GM12872 (cell line): Measurements from ENCODE around the gene SCN5A.

Source experiments
- TF ChIP-seq, protein P1 (sequence below): IDR thresholded peaks from 3 replicates; pipeline ENCODE4 v1.5.1; 2011; ENCODE audit warnings: low read depth, mild to moderate bottlenecking, low read length, moderate library complexity; ENCODE audit not compliant: insufficient read depth

SCN5A gene

GRCh38 chr3:38653685-38654537, 4.4 kb upstream of the SCN5A start:
- TF ChIP-seq, protein P1, sequence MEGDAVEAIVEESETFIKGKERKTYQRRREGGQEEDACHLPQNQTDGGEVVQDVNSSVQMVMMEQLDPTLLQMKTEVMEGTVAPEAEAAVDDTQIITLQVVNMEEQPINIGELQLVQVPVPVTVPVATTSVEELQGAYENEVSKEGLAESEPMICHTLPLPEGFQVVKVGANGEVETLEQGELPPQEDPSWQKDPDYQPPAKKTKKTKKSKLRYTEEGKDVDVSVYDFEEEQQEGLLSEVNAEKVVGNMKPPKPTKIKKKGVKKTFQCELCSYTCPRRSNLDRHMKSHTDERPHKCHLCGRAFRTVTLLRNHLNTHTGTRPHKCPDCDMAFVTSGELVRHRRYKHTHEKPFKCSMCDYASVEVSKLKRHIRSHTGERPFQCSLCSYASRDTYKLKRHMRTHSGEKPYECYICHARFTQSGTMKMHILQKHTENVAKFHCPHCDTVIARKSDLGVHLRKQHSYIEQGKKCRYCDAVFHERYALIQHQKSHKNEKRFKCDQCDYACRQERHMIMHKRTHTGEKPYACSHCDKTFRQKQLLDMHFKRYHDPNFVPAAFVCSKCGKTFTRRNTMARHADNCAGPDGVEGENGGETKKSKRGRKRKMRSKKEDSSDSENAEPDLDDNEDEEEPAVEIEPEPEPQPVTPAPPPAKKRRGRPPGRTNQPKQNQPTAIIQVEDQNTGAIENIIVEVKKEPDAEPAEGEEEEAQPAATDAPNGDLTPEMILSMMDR = no peak

DNA sequence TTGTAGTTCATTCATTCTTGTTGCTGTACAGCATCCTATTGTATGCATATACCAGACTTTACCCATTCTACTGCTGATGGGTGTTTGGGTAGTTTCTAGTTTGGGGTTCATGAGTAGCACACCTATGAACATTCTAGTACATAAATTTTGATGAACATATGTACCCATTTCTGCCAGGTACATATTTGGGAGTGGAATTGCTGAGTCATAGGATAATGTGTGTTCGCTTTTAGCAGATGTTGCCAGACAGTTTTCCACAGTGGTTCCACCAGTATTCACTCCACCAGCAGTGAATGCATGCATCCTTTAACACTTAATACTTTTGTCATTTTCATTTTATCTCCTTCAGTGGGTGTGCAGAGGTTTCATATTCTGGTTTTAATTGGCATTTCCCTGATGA, 3.4 kb upstream of the SCN5A start:
- TF ChIP-seq, protein P1 = no peak

- TF ChIP-seq, protein P1 = peak; percentile 100
Measured at GRCh38 chr3:38651153-38651789, 1.8 kb upstream of the SCN5A start.

DNA sequence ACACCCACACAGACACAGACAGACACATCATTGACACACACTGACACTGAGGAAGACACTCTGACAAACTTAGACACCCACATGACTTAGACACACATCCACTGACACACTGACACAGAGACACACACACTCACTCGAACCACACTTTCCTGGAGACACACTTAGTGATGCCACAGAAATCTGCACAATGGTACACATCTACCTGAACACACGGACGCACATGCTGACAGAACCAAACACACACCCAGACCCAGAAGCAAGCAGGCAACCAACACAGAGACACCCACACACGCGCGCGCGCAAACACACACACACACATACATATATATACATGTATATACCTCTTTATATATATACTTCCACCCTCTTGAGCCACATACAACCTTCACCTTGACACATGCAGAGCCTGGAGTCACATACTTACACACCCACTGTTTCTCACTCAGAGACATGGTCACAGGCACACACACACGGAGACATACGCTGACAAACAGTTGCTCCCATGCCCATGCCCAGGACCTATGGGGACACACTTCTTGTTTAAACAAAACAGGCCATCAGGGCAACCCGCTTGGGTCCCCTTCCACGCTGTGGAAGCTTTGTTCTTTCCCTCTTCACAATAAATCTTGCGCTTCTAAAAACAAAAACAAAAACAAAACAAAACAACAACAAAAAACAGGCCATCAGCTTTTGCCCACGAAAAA, 913 bp upstream of the SCN5A start:
- TF ChIP-seq, protein P1 = no peak

DNA sequence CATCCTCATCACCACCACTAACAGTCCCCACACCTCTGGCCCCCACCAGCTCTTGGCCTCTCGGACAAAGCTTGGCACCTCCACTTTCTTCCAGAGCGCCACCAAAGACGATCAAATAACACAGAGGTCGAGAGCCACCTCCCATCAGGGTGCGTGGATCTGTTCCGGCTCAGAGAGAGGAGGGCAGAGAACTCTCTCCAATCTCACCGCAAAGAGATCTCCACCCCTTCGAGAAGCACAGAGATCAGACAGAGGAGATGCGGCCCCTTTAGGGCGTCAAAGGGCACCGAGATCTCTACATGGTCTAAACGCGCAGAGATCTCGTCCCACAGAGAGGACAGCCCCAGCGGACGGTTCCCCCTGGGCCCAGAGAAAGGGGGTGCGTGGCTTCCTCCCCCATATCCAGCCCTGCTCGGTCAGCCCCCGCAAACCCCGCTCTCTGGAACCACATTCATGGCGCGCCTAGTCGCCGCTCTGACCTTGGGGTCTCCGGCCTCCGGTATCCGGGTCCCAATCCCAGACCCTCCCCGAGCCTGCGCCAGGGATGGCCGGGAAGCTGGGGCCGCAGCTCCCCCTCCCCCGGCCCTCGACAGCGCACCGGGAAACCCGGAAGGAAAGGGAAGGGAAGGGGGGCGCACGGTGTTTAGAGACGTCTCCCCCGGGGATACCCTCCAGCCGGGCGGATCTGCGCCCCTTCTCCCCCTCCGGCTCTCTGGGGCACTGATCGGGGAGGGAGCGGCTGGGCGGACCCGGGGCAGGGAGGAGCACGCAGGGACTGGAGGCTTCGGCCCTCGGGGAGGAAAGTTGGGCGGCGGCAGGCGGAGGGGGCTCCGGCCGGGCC, 608 bp downstream of the SCN5A start:
- TF ChIP-seq, protein P1 = no peak

DNA sequence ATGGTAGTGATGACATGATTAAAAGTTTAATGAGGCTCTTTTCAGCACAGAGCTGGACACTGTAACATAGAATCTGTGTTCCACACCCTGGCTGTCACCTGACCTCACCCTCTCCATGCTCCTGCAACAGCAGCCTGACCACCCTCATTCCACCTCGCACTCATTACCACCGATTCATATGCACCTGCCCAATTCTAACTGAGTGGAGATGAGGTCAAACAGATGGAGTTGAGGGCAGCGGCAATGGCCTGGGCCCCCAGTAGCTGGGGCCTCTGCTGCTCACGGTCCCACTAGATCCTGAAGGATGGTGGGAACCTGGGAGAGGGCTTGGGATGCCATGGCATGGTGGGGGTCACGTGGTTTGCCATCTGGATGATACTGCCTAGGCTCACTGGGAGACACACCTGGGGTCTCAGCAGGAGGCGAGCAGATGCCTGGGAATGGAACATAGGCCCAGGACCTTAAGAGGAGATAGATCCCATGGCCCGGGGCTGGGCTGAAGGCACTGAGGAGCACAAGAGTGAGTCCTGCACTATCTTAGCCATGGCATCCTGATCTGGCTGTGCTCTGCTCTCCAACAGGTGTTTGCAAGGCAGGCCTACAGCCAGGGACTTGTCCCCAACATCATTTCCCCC, 1.3 kb downstream of the SCN5A start:
- TF ChIP-seq, protein P1 = no peak
